ENCODE results near the gene AFTPH.

DNA sequence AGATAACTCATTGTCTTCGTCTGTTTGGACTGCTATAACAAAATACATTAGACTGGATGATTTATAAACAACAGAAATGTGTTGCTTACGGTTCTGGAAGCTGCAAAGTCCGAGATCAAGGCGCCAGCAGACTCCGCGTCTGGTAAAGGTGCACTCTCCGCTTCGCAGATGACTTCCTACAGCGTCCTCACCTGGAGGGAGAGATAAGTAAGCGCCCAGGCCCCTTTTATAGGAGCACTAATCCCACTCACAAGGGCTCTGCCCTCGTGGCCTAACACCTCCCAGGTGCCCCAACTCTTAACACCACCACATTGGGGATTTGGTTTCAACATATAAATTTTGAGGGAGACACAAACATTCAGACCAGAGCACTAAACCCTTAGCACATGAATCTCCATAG, 78.3 kb downstream of the AFTPH start:
- TF ChIP-seq EZH2phosphoT487 (IDR thresholded peaks at IDR 0.05; ENCODE audit: borderline replicate concordance, low read length), result no peak
- TF ChIP-seq, protein P1, sequence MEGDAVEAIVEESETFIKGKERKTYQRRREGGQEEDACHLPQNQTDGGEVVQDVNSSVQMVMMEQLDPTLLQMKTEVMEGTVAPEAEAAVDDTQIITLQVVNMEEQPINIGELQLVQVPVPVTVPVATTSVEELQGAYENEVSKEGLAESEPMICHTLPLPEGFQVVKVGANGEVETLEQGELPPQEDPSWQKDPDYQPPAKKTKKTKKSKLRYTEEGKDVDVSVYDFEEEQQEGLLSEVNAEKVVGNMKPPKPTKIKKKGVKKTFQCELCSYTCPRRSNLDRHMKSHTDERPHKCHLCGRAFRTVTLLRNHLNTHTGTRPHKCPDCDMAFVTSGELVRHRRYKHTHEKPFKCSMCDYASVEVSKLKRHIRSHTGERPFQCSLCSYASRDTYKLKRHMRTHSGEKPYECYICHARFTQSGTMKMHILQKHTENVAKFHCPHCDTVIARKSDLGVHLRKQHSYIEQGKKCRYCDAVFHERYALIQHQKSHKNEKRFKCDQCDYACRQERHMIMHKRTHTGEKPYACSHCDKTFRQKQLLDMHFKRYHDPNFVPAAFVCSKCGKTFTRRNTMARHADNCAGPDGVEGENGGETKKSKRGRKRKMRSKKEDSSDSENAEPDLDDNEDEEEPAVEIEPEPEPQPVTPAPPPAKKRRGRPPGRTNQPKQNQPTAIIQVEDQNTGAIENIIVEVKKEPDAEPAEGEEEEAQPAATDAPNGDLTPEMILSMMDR (IDR thresholded peaks at IDR 0.05; ENCODE audit: low read depth, low read length, poor library complexity, severe bottlenecking), result no peak
